ENCODE measurements around the gene TMPRSS11B.
"Not testable (repeated sequence)": the region's sequence is repeated elsewhere in the genome, so short reads cannot be mapped to it uniquely, and the experiment has no call there.

Gene TMPRSS11B

GRCh38 chr4:68245594-68245993 lies at the start of gene TMPRSS11B:
Gene TMPRSS11B (minus strand): TSS chr4:68245694. CDS start chr4:68245558, 136 bp downstream.
- DNase-seq (ENCODE audit: low read depth in 2 of 2): no peak

DNA sequence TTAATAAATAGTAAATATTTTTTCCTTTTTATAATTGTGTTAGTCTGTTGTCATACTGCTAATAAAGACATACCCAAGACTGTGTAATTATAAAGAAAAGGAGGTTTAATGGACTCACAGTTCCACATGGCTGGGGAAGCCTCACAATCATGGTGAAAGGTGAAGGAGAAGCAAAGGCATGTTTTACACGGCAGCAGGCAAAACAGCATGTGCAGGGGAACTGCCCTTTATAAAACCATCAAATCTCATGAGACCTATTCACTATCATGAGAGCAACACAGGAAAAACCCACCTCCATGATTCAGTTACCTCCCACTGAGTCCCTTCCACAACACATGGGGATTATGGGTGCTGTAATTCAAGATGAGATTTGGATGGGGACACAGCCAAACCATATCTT lies 45.8 kb upstream of the TMPRSS11B start:
- no peak for DNase-seq (ENCODE audit: low read depth in 2 of 2)

- no peak for DNase-seq (ENCODE audit: low read depth in 2 of 2)
Observed at GRCh38 chr4:68288393-68288740, 42.9 kb upstream of the TMPRSS11B start.

DNA sequence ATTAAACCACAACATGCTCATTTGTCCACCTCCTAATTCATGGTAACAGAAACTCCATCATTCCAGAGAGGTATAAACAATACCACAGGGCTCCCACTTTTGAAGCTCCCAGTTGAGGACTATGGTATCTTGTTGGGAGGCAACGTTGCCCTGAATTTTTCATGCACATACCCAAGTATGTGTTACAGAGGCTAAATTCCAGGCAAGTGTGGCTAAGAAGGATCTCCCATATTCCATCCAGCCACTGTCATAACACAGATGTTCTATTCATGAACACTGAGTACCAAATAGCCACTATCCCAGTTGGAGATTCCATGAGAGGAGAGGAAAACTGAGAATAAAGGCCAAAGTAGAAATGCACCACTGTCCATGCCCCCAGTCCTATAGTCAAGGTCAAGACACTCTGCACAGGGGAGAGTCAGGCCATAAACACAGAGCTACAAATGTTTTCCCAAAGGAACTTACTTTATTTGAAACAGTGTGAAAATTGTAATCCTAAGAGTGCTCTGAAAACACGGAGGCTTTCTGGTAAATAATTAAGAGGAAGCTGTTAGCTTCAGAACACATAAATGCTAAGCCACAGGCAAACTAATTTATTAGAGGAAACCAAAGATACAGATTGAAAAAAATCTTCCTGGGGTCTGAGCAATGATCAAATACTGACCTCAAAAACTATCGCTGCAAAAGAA lies 42.4 kb upstream of the TMPRSS11B start:
- no peak for DNase-seq (ENCODE audit: low read depth in 2 of 2)

GRCh38 chr4:68283714-68284113 lies 38.2 kb upstream of the TMPRSS11B start:
- no peak for DNase-seq (ENCODE audit: low read depth in 2 of 2)

- no peak for DNase-seq (ENCODE audit: low read depth in 2 of 2)
Observed at GRCh38 chr4:68283095-68283494, 37.6 kb upstream of the TMPRSS11B start.

DNA sequence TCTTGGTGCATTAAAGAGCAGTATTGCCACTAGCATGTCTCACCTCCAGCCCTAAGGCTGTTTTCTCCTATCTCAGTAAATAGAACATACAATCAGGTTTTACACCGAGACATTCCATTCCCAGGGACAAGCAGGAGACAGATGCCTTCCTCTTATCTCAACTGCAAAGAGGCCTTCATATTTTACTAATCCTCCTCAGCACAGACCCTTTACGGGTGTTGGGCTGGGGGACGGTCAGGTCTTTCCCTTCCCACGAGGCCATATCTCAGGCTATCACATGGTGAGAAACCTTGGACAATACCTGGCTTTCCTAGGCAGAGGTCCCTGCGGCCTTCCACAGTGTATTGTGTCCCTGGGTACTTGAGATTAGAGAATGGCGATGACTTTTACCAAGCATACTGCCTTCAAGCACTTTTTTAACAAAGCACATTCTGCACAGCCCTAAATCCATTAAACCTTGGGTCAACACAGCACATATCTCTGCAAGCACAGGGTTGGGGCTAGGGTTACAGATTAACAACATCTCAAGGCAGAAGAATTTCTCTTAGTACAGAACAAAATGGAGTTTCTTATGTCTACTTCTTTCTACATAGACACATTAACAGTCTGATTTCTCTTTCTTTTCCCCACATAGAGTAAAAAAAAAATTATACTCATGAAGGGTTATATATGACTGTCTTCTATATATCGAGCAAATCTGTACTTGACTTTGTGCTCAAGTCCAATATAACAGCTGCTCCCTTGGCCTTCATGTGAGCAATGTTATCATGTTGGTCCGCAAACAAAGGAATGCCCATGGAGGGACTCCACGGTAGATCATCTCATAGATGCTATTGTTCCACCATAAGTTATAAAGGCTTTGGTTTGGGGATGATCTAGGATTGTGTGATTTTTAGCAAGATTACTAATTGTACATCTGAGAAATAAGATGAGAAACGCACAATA lies 36.6 kb upstream of the TMPRSS11B start:
- not testable (repeated sequence) for DNase-seq (ENCODE audit: low read depth in 2 of 2)

GRCh38 chr4:68278029-68278428 lies 32.5 kb upstream of the TMPRSS11B start:
- no peak for DNase-seq (ENCODE audit: low read depth in 2 of 2)

DNA sequence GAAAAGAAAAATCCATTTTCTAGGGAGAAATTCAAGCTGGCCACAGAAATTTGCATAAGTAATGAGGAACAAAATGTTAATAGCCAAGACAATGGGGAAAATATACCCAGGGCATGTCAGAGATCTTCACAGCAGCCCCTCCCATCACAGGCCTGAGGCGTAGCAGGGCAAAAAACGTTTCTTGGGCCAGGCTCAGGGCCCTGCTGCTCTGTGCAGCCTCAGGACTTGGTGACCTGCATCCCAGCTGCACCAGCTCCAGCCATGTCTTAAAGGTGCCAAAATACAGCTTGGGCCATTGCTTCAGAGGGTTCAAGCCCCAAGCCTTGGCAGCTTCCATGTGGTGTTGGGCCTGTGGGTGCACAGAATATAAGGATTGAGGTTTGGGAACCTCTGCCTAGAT lies 32.1 kb upstream of the TMPRSS11B start:
- DNase-seq (ENCODE audit: low read depth in 2 of 2): no peak

DNA sequence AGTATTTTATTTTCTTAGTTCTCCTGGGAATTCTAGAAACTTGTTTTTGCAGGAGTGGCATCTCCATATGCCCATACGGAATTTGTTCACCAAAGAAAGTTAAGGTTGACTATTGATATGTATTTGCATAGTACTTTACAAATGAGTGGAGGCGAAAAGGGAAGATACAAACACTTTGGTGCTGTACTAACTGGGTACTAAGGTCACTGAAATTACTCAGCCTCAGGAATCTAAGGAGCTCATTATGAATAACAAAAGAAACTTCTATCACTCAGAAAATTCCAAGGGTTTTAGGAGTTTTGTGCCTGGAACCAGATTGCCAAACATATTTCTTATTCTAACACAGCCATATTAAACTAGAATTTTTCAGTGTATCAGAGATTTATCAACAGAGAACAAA lies 27.4 kb upstream of the TMPRSS11B start:
- no peak for DNase-seq (ENCODE audit: low read depth in 2 of 2)

DNA sequence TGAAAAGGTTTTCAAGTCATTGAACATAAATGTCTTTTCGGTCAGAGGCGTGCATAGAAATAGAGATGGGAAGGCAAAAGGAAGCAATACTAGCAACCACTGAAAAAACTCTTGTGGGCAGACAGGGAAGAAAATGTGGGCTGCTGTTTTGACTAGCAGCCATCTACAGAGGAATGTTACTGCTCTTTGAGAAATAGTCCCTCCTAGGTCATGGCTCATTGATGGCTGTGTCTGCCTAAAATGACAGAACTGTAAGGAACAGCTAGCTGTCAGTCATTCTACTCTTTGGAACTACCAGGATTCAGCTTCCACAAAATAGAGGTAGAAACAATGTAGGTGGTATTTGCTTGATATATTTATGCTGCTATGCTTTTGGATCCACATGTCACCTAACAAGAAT lies 26.9 kb upstream of the TMPRSS11B start:
- DNase-seq (ENCODE audit: low read depth in 2 of 2): no peak

DNA sequence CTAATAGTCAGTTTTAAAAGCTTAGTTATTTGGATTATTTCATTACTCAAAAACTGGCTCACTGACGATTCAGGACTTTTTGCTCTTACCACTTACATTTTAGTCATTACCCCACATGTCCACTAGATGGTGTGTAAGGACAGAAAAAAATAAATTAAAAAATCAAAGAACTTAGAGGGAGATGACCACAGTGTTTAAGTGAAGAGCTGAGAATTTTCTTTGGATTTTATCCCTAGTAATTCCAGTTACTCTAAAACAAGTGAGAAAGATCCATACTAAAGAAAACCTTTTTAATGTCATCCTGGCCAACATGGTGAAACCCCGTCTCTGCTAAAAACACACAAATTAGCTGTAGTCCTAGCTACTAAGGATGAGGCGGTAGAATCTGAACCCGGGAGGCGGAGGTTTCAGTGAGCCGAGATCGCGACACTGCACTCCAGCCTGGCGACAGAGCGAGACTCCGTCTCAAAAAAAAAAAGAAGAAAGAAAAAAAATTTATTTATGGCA lies 26.4 kb upstream of the TMPRSS11B start:
- DNase-seq (ENCODE audit: low read depth in 2 of 2): no peak

GRCh38 chr4:68267433-68267944 lies 22.0 kb upstream of the TMPRSS11B start:
- DNase-seq (ENCODE audit: low read depth in 2 of 2): no peak

- no peak for DNase-seq (ENCODE audit: low read depth in 2 of 2)
Observed at GRCh38 chr4:68264875-68265565, 19.5 kb upstream of the TMPRSS11B start.

GRCh38 chr4:68259191-68259590 lies 13.7 kb upstream of the TMPRSS11B start:
- DNase-seq (ENCODE audit: low read depth in 2 of 2): no peak

DNA sequence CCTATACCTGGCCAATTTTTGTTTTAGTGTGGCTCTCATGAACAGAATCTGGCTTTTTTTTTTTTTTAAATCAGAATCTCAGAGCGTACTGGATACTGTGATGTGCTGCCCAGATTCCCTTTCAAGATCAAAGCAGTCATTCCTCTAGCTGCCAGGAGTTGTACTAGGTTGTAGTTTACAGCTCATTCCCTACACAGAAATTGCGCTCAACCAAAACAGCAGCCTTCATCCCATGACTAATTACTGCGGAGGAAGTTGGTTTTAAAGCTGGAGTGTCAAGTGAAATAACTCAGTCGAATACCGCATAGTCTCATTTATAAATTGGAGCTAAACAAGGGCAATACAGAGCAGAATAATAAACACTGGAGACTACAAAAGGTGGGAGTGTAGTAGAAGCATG lies 12.2 kb upstream of the TMPRSS11B start:
- DNase-seq (ENCODE audit: low read depth in 2 of 2): no peak

DNA sequence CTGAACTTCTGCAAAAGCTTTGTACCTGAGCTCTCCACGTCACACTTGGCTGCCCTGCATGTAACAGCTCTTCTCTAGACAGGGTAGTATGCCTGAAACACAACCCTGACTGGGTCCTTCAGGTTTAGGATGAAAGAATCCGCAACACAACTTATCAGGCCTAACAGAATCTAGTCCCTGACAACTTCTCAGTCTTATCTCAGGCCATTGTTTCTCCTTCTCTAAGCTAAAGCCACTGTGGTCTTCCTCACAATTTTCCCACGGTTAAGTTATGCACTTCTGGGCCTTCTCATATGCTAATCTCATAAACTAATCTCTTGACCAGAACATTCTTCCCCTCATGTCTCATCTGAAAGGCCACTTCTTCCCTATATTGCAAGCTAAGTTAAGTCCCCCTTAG lies 10.8 kb upstream of the TMPRSS11B start:
- DNase-seq (ENCODE audit: low read depth in 2 of 2): no peak

DNA sequence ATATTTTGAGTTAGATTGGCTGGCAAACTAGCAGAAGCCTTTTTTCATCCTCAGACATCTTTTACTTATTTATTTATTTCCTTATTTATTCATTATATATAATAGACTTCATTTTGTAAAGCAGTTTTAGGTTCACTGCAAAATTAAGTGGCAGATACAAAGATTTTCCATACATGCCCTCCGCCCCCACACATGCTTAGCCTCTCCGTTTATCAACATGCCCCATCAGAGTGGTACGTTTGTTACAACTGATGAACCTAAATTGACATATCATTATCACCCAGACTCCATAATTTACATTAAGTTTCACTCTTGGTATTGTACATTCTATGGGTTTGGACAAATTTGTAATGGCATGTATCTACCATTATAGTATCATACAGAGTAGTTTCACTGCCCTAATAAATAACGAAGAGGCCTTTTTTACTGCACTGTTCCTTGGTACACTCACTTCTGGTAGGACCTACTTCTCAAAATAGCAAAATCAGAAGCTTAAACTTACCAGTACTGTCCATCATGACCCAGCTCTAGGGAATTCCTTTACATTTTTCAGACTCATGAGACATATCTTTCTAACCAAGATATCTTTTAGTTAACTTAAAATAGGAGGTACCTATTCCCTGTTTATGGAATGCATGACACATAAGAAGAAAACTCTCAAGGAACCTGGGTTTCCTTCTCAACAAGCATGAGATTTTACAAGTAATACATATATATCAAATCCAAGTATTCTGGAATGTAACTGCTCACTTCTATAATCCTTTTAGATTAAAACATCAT lies 4.8 kb upstream of the TMPRSS11B start:
- peak; percentile 2 to 12 for DNase-seq (ENCODE audit: low read depth in 2 of 2)

GRCh38 chr4:68249434-68249833 lies 3.9 kb upstream of the TMPRSS11B start:
- DNase-seq (ENCODE audit: low read depth in 2 of 2): no peak

- no peak for DNase-seq (ENCODE audit: low read depth in 2 of 2)
Observed at GRCh38 chr4:68240620-68241019, 4.9 kb downstream of the TMPRSS11B start.

- no peak for DNase-seq (ENCODE audit: low read depth in 2 of 2)
Observed at GRCh38 chr4:68228568-68228967, 16.9 kb downstream of the TMPRSS11B start.

Data from stimulated activated CD8-positive, alpha-beta memory T cell treated with anti-CD3 and anti-CD28 coated beads, Interleukin-2, amount 100 ng/mL, for 48 hours (primary cell).